Hepatic stellate cell (primary cell): ENCODE results near the gene DBP.
"Not testable (repeated sequence)": the region's sequence is repeated elsewhere in the genome, so short reads cannot be mapped to it uniquely, and the experiment has no call there.

Source experiments
- DNase-seq: peaks from one replicate; pipeline ENCODE4 v3.0.0; 2011; ENCODE audit warnings: low spot score

The DBP gene, protein sequence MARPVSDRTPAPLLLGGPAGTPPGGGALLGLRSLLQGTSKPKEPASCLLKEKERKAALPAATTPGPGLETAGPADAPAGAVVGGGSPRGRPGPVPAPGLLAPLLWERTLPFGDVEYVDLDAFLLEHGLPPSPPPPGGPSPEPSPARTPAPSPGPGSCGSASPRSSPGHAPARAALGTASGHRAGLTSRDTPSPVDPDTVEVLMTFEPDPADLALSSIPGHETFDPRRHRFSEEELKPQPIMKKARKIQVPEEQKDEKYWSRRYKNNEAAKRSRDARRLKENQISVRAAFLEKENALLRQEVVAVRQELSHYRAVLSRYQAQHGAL

DNA sequence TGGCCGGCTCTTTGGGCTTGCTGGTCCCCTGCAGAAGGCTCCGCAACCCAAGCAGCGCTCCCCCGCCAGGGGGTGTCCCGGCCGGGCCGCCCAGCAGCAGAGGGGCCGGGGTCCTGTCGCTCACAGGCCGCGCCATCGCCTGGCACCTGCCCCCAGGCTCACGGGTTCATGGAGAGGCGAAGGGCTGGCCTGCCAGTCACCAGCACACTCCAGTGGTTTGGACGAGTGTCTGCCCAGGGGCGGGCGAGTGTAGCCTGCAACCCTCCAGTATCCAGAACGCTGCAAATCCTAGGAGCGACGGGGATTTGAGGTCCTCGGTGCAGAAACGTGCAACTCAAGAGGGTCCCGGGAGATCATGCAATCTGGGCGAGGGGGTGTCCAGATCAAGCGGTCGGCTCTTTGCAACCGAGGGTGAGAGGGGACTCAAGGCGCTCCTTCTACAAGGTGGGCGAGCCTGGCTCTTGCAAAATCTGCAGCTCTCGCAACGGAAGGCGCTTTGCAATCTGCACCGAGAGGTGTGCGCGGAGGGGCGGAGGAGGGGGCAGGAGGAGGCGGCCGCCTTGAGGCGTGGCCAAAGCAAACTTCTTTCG is at the start of gene DBP:
TSS of gene DBP (minus strand) at position 521 of the 590 bp plus-strand sequence. CDS start at position 136, 385 bp downstream.
- peak; percentile 69 for DNase-seq

DNA sequence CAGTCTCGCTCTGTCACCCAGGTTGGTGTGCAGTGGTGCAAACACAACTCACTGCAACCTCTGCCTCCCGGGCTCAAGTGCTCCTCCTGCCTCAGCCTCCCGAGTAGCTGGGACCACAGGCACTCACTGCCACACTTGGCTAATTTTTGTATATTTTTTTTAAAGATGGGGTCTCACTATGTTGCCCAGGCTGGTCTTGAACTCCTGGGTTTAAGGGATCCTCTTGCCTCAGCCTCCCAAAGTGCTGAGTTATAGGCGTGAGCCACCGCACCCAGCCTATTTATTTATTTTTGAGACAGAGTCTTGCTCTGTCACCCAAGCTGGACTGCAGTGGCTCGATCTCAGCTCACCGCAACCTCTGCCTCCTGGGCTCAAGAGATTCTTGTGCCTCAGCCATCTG is 49.5 kb upstream of the DBP start:
- not testable (repeated sequence) for DNase-seq

DNA sequence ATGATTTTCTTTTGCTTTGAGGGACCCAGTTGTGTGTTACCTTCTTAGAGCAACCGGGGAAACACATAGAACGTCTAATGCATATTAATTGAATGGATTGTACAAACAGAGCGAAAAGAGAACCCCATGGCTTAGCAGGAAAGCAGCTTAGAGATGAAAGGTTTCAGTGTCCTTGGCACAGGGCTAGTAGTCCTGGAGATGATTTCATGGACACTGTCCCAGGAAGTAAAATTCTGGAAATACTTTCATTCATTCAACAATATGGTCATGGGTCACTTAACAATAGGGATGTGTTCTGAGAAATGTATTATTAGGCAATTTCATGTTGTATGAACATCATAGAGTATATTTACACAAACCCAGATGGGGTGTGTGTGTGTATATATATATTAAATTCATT is 48.9 kb upstream of the DBP start:
- no peak for DNase-seq

GRCh38 chr19:48685583-48685982 is 48.4 kb upstream of the DBP start:
- no peak for DNase-seq

- peak; percentile 26 for DNase-seq
Measured at GRCh38 chr19:48683349-48683748, 46.2 kb upstream of the DBP start.

DNA sequence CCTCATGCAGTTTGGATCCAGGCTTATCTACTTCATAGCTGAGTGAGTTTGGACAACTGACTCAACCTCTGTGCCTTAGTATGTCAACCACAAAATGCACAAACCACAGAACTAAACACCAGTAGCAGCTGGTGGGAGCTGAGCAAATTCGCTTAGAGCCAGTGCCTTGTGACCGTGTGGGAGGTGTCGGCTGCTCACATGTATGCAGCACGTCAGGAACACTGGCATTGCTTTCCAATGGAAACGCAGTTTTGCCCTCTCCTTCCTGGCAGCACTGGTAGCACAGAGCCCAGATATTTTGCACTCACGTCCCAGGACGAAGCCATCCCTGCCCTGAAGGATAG is 43.9 kb upstream of the DBP start:
- peak; percentile 63 for DNase-seq

DNA sequence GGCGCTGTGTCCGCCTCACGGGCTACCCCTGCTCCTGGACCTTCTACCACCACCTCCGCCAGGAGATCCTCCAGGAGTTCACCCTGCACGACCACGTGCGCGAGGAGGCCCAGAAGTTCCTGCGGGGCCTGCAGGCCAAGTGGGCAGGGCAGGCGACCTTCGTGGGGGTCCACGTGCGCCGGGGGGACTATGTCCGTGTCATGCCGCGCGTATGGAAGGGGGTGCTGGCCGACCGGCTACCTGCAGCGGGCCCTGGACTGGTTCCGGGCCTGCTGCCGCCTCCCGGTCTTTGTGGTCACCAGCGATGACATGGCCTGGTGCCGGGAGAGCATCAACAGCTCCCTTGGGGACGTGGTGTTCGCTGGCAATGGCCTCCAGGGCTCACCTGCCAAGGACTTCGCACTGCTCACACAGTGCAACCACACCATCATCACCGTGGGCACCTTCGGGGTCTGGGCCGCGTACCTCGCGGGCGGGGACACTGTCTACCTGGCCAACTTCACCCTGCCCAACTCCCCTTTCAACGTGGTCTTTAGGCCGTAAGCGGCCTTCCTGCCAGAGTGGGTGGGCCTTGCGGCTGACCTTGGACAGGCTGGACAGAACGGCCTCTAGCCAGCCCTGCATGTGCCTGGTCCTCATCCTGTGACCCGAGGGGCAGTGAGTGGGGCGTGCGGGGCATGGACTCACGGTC is 43.4 kb upstream of the DBP start:
- no peak for DNase-seq

DNA sequence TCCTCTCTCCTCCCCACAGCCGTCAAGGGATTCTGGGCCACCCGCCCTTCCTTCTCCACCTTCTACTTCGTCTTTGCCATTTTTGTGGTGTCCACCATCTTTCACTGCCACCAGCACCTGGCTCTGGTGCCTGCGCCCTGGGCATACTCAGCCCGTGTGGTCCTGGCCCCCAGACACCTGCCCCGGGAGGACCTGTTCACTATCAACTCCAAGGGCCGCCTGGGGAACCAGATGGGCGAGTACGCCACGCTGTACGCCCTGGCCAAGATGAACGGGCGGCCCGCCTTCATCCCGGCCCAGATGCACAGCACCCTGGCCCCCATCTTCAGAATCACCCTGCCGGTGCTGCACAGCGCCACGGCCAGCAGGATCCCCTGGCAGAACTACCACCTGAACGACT is 42.8 kb upstream of the DBP start:
- not testable (repeated sequence) for DNase-seq

DNA sequence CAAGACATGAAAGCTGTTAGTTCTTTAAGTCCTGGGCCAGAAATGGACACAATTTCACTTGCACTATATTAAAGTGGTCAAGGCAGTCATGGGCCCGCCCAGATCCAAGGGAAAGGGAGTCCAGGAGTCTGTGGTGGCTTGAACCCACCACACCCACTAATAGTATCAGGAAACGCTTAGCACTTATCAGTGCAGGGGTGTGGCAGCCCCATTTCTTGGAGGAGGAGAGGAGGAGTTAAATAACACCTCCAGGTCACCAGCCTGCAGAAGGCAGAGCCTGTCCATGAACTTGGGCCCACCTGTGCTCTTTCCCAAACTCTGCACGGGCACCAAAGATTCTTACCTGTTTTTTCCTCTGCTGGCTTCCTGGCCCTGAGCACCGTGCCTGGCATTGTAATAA is 41.0 kb upstream of the DBP start:
- DNase-seq = no peak

DNA sequence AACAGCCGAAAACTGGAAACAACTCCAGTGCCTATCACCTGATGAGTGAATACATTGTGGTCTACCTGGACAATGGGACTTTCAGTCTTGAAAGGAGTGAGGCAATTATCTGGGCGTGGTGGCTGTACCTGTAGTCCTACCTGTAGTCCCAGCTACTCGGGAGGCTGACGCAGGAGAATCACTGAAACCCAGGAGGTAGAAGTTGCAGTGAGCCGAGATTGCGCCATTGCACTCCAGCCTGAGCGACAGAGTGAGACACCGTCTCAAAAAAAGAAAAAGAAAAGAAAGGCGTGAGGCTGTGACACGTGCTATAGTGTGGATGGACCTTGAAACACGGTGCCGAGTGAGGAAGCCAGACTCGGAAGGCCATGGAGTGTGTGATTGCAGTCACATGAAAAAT is 39.7 kb upstream of the DBP start:
- DNase-seq = no peak

DNA sequence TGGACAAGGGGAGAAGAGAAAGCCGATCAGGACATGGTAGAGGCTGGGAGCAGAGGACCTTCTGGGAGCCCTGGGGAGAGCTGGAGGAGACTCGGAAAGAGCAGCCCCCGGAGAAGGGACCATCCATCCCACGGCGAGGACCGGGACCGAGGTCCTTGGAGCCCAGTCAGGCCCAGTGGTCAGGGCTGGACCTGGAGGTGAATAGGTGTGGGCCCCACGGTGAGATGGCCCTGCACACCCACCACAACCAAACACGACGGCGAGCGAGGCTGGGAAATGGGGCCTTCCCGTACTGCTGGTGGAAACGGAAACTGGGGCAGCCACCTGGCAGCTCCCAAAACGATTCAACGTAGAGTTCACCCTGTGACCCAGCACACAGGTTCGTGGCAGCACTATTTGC is 39.3 kb upstream of the DBP start:
- no peak for DNase-seq

DNA sequence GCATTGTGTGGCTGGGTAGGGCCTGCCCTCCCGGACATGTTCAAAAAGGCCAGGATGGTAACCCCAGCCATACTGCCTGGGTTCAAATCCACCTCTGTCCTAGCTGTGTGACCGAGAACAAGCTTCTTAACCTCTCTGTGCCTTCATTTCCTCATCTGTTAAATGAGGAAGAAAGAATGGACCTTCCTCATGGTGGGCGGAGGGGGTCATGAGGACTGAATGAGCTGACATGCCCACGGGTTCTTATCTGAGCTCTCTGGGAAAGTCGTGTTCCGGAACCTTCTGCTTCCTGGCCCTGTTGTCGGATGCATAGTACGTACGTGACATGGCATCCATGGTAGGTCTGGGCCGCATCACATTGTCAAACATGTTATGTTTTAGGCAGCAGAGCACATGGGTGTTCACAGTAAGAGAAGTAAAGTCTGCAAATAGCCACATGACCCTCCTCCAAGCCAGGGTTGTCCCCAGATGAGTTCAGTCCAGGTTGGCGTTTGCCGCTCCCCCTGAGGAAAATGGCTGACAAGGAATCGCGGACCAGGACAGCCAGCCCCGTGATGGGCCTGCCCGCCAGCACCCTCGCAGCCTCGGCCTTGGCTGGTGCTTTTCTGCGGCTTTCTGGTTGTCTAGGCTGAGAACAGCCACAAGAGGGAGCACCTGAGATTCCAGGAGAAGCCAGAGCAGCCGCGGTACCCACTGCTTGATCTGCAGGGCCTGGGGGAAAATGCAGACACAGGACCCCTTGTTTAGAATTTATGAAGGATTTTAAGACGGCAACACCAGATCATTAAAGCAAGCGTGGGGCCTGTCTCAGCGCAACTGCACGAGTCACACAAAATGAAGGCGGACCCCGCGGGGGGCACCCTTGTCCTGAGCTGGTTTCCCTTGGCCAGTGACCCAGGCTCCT is 38.0 kb upstream of the DBP start:
- peak; percentile 95 for DNase-seq

- no peak for DNase-seq
Measured at GRCh38 chr19:48674216-48674809, 37.1 kb upstream of the DBP start.

GRCh38 chr19:48673436-48674100 is 36.4 kb upstream of the DBP start:
- DNase-seq = no peak

- no peak for DNase-seq
Measured at GRCh38 chr19:48672994-48673393, 35.8 kb upstream of the DBP start, which contains the start of gene NTN5. Gene NTN5, minus strand, starts transcription at chr19:48673017. Its CDS starts 2,031 bp downstream, at chr19:48670986.

DNA sequence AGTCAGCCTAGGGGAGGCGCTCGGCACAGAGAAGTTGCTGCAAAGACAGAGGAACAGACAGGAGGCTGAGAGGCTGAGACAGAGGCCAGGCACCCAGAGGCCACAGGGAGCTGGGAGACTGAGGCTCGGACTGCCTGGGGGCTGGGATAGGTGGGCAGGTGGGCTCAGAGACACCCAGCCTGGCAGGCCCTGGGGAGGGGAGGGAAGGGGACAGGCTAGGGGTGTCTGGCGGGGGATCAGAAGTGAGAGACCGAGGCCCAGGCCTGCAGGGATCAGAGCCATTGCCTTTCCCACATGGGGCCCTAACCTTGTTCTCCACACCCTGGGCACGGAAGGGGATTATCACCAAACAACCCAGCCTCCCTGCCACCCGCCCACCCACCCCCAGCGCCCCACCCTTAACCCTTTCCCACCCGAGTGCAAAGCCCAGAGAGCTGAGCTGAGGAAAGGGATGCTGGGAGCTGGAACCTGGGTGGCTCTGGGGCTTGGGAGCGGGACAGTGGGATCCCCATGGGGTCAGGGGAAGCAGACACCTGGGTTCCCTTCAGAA is 34.3 kb upstream of the DBP start:
- no peak for DNase-seq

- DNase-seq = no peak
Measured at GRCh38 chr19:48670699-48671445, 33.7 kb upstream of the DBP start.

DNA sequence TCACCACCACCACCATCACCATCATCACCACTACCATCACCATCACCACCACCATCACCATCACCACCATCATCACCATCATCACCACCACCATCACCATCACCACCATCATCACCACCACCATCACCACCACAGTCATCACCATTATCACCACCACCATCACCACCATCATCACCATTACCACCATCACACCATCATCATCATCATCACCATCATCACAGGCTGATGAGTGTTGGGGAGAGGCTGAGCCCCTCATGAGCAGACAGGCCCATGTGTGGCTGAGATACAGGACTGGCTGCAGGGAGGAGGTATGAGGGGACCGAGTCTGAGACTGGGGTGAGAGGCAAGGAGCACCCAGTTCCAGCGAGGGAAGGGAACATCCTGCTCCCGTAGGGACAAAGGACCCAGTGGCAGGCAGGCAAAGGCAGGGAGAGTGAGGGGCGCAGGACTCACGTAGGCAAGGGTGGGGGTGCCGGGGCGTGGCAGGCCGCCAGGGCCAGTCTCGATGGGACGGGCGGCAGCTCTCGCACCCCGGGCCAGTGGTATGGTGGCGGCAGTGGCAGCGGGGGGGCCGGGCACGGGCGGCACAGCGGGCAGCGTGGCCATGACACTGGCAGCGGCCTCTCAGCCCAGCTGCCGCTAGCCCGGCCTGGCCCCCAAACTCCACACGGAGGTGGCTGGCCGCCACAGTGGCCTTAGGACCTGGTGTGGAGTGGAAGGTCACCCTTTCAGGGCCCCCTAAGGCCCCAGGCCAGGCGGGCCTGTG is 32.9 kb upstream of the DBP start:
- no peak for DNase-seq

GRCh38 chr19:48668761-48669160 is 31.6 kb upstream of the DBP start:
- no peak for DNase-seq

DNA sequence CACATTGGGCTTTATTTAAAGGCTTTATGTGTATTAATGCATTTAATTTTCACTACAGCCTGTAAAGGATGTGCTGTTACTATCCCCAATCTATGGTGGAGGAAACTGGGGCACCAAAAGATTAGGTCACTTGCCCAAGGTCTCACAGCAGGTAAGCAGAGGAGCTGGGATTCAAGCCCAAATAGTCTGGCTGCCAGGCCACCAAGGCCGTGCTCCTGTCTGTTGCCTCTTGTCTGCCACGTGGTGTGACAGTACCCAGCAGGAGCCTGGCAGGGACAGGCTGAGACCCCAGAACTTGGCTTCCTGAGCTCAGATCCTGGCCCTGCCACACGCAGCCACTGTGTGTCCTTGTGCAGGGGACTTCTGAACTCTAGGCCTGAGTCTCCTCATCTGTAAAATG is 31.2 kb upstream of the DBP start:
- DNase-seq = no peak
